ENCODE results near the gene PARS2.

PARS2 gene

DNA sequence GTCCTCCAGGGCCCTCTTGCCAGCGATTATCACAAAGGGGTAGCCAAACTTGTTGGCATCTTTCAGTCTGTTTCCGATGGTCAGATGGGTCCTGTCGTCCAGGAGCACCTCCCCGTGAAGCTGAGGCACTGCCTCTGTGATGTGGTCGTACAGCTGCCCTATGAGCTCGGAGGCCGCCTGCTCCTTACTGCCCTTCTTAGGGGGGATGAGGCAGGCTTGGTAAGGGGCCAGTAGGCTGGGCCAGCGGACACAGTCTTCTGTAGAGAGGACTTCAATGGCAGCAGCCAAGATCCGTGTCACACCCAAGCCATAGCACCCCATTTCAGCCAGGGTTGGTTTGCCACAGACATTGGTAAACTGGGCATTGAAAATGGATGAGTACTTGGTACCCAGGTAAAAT, 6.5 kb downstream of the PARS2 start:
- peaks cover 10% of the 10 kb centered on the region for H3K36me3 Mint-ChIP-seq (ENCODE audit: low read depth)
- no peak overlapping the region for H3K4me3 Mint-ChIP-seq

GRCh38 chr1:54754486-54755285, 9.6 kb downstream of the PARS2 start:
- H3K9me3 Mint-ChIP-seq = no peaks in the 10 kb centered on the region

More for the DNA sequence above, 6.5 kb downstream of the PARS2 start:
- Mint-ChIP-seq H3K4me1 (peaks cover 14% of the 10 kb centered on the region), H3K27ac (no peak overlapping the region), H3K9me3 (no peaks in the 10 kb centered on the region), H3K27me3 (ENCODE audit: low read depth) (no peaks in the 10 kb centered on the region)
- TF ChIP-seq, protein P1, sequence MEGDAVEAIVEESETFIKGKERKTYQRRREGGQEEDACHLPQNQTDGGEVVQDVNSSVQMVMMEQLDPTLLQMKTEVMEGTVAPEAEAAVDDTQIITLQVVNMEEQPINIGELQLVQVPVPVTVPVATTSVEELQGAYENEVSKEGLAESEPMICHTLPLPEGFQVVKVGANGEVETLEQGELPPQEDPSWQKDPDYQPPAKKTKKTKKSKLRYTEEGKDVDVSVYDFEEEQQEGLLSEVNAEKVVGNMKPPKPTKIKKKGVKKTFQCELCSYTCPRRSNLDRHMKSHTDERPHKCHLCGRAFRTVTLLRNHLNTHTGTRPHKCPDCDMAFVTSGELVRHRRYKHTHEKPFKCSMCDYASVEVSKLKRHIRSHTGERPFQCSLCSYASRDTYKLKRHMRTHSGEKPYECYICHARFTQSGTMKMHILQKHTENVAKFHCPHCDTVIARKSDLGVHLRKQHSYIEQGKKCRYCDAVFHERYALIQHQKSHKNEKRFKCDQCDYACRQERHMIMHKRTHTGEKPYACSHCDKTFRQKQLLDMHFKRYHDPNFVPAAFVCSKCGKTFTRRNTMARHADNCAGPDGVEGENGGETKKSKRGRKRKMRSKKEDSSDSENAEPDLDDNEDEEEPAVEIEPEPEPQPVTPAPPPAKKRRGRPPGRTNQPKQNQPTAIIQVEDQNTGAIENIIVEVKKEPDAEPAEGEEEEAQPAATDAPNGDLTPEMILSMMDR (IDR thresholded peaks at IDR 0.05; ENCODE audit: unreplicated experiment in 3 of 3) = no peak

GRCh38 chr1:54754045-54754444, 10.3 kb downstream of the PARS2 start:
- Mint-ChIP-seq H3K4me3 (no peak overlapping the region), H3K27me3 (ENCODE audit: low read depth) (peaks cover 3% of the 10 kb centered on the region), H3K9me3 (no peaks in the 10 kb centered on the region)

More at GRCh38 chr1:54754486-54755285, 9.6 kb downstream of the PARS2 start:
- no peak overlapping the region for H3K4me3 Mint-ChIP-seq
- peaks cover 2% of the 10 kb centered on the region for H3K27me3 Mint-ChIP-seq (ENCODE audit: low read depth)
- TF ChIP-seq, protein P1 (IDR thresholded peaks at IDR 0.05; ENCODE audit: unreplicated experiment in 3 of 3) = no peak
- peaks cover 10% of the 10 kb centered on the region for H3K36me3 Mint-ChIP-seq (ENCODE audit: low read depth)
- H3K4me1 Mint-ChIP-seq = peaks cover 5% of the 10 kb centered on the region
- no peak overlapping the region for H3K27ac Mint-ChIP-seq

GRCh38 chr1:54751426-54751825, 12.9 kb downstream of the PARS2 start:
- Mint-ChIP-seq H3K4me1 (no peaks in the 10 kb centered on the region), H3K36me3 (ENCODE audit: low read depth) (peaks cover 4% of the 10 kb centered on the region), H3K27ac (no peak overlapping the region), H3K9me3 (no peaks in the 10 kb centered on the region), H3K27me3 (ENCODE audit: low read depth) (peaks cover 3% of the 10 kb centered on the region), H3K4me3 (no peak overlapping the region)
- TF ChIP-seq, protein P1 (IDR thresholded peaks at IDR 0.05; ENCODE audit: unreplicated experiment in 3 of 3) = no peak

More at GRCh38 chr1:54754045-54754444, 10.3 kb downstream of the PARS2 start:
- Mint-ChIP-seq H3K27ac (no peak overlapping the region), H3K36me3 (ENCODE audit: low read depth) (peaks cover 10% of the 10 kb centered on the region), H3K4me1 (peaks cover under 1% of the 10 kb centered on the region)
- TF ChIP-seq, protein P1 (IDR thresholded peaks at IDR 0.05; ENCODE audit: unreplicated experiment in 3 of 3) = no peak

DNA sequence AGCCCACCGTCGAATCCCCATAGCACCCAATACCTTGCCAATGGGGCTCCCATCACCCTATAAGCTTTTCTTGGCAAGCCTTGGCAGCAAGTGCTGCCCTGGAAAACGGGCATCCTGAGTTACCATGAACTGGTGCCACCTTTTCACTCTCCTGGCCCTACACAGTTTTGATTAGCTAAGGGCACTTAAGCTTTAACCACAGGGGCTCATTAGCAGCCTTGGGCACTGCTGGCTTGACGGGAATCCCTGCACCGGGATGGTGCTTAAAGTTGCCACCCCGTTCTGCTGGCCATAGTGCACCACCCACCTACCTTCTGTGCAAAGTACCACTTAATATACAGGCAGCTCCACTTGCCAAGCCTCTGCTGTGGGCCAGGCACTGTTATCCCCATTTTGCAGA, 13.7 kb downstream of the PARS2 start:
- H3K9me3 Mint-ChIP-seq = no peaks in the 10 kb centered on the region
- TF ChIP-seq, protein P1 (IDR thresholded peaks at IDR 0.05; ENCODE audit: unreplicated experiment in 3 of 3) = no peak
- no peak overlapping the region for H3K27ac Mint-ChIP-seq
- H3K27me3 Mint-ChIP-seq (ENCODE audit: low read depth) = peaks cover 3% of the 10 kb centered on the region
- H3K4me1 Mint-ChIP-seq = no peaks in the 10 kb centered on the region
- H3K36me3 Mint-ChIP-seq (ENCODE audit: low read depth) = no peaks in the 10 kb centered on the region
- H3K4me3 Mint-ChIP-seq = no peak overlapping the region

Data from nephron (organoid).